SK-N-SH treated with all-trans-retinoic acid at 6 μM for 48 hours (cell line): ENCODE data around the gene MPV17.
"Not testable (repeated sequence)": the region's sequence is repeated elsewhere in the genome, so short reads cannot be mapped to it uniquely, and the experiment has no call there.

Experiments
- ATAC-seq: fragments of 200-7000 bp; cut with Tn5 transposase; 3 replicates; pipeline ENCODE4 v1.9.1; 2020; ENCODE audit warnings: mild to moderate bottlenecking, moderate library complexity
- BACH2 ChIP-seq: fragments of 250-450 bp; sonication (Bioruptor Pico); IDR thresholded peaks from 2 replicates; pipeline ENCODE4 v1.9.0; 2021; ENCODE audit warnings: mild to moderate bottlenecking, borderline replicate concordance
- CREB5 ChIP-seq: fragments of 250-450 bp; sonication (Bioruptor Pico); IDR thresholded peaks from 2 replicates; pipeline ENCODE4 v1.5.1; 2020; ENCODE audit warnings: low read depth, mild to moderate bottlenecking, moderate library complexity
- CSDC2 ChIP-seq: fragments of 250-450 bp; sonication (Bioruptor Pico); IDR thresholded peaks from 2 replicates; pipeline ENCODE4 v1.5.0; 2020; ENCODE audit warnings: mild to moderate bottlenecking, moderate library complexity
- CSRNP3 ChIP-seq: fragments of 250-450 bp; sonication (Bioruptor Pico); IDR thresholded peaks from 2 replicates; pipeline ENCODE4 v1.5.1; 2021; ENCODE audit warnings: mild to moderate bottlenecking, moderate library complexity
- GLIS3 ChIP-seq: fragments of 250-450 bp; sonication (Bioruptor Pico); IDR thresholded peaks from 2 replicates; pipeline ENCODE4 v1.5.0; 2020; ENCODE audit warnings: mild to moderate bottlenecking, moderate library complexity
- PATZ1 ChIP-seq: fragments of 250-450 bp; sonication (Bioruptor Pico); IDR thresholded peaks from 2 replicates; pipeline ENCODE4 v1.8.0; 2020; ENCODE audit warnings: mild to moderate bottlenecking, moderate library complexity, borderline replicate concordance
- POU6F1 ChIP-seq: fragments of 250-450 bp; sonication (Bioruptor Pico); IDR thresholded peaks from 2 replicates; pipeline ENCODE4 v1.8.0; 2021; ENCODE audit warnings: low read depth, mild to moderate bottlenecking, moderate library complexity, borderline replicate concordance
- PPARA ChIP-seq: fragments of 250-450 bp; sonication (Bioruptor Pico); IDR thresholded peaks from 2 replicates; pipeline ENCODE4 v1.5.0; 2020; ENCODE audit warnings: mild to moderate bottlenecking, borderline replicate concordance
- RARB ChIP-seq: fragments of 250-450 bp; sonication (Bioruptor Pico); IDR thresholded peaks from 2 replicates; pipeline ENCODE4 v1.8.0; 2021; ENCODE audit warnings: mild to moderate bottlenecking, moderate library complexity
- SNAI2 ChIP-seq: fragments of 250-450 bp; sonication (Bioruptor Pico); IDR thresholded peaks from 2 replicates; pipeline ENCODE4 v1.5.0; 2020; ENCODE audit warnings: mild to moderate bottlenecking, moderate library complexity
- TOX ChIP-seq: fragments of 250-450 bp; sonication (Bioruptor Pico); IDR thresholded peaks from 2 replicates; pipeline ENCODE4 v1.8.0; 2021; ENCODE audit warnings: mild to moderate bottlenecking, moderate library complexity, borderline replicate concordance
- TSHZ2 ChIP-seq: fragments of 250-450 bp; sonication (Bioruptor Pico); IDR thresholded peaks from 2 replicates; pipeline ENCODE4 v1.5.0; 2020; ENCODE audit warnings: mild to moderate bottlenecking, moderate library complexity
- ZC3H10 ChIP-seq: fragments of 250-450 bp; sonication (Bioruptor Pico); IDR thresholded peaks from 2 replicates; pipeline ENCODE4 v1.5.1; 2021; ENCODE audit warnings: mild to moderate bottlenecking, moderate library complexity
- ZNF565 ChIP-seq: fragments of 450-650 bp; formaldehyde crosslinking; conservative IDR thresholded peaks from 2 replicates; pipeline ENCODE4 v1.5.0; 2020; ENCODE audit warnings: low read depth, mild to moderate bottlenecking, moderate library complexity
- ZNF70 ChIP-seq: fragments of 450-650 bp; formaldehyde crosslinking; IDR thresholded peaks from 2 replicates; pipeline ENCODE4 v1.5.0; 2020; ENCODE audit warnings: mild to moderate bottlenecking, moderate library complexity
- ZNF8 ChIP-seq: fragments of 450-650 bp; formaldehyde crosslinking; IDR thresholded peaks from 2 replicates; pipeline ENCODE4 v1.5.0; 2020; ENCODE audit warnings: mild to moderate bottlenecking, moderate library complexity

The MPV17 gene

GRCh38 chr2:27303093-27304025 is 19.5 kb downstream of the MPV17 start:
- no peak for TF ChIP-seq CSDC2 (CRISPR knock-in tag)
- no peak for TF ChIP-seq RARB (CRISPR knock-in tag)
- no peak for TF ChIP-seq ZNF565 (CRISPR knock-in tag)
- no peak for TF ChIP-seq SNAI2 (CRISPR knock-in tag)
- TF ChIP-seq ZNF8 (CRISPR knock-in tag) = no peak
- no peak for TF ChIP-seq BACH2 (CRISPR knock-in tag)
- TF ChIP-seq CREB5 (CRISPR knock-in tag) = no peak
- TF ChIP-seq, all 23 proteins: peak for 0
- ATAC-seq = peak; percentile 59

GRCh38 chr2:27300606-27301005 is 22.3 kb downstream of the MPV17 start:
- ATAC-seq = not testable (repeated sequence)

- TF ChIP-seq GLIS3 (CRISPR knock-in tag) (no peak), BACH2 (CRISPR knock-in tag) (no peak), RARB (CRISPR knock-in tag) (no peak), TSHZ2 (CRISPR knock-in tag) (no peak), CREB5 (CRISPR knock-in tag) (no peak), PATZ1 (CRISPR knock-in tag) (no peak), ZNF565 (CRISPR knock-in tag) (no peak), SNAI2 (CRISPR knock-in tag) (no peak), CSRNP3 (CRISPR knock-in tag) (no peak), TOX (CRISPR knock-in tag) (no peak), POU6F1 (CRISPR knock-in tag) (no peak), ZNF70 (CRISPR knock-in tag) (no peak), PPARA (CRISPR knock-in tag) (no peak), CSDC2 (CRISPR knock-in tag) (no peak), ZC3H10 (CRISPR knock-in tag) (no peak)
Observed at GRCh38 chr2:27298391-27299080, 24.4 kb downstream of the MPV17 start.

More at GRCh38 chr2:27298391-27299080, 24.4 kb downstream of the MPV17 start:
- ATAC-seq = peak; percentile 68
